ENCODE results near the gene MAD1L1. TPM values are rescaled to one million over a fixed set of nuclear protein-coding genes. Genes with fewer than 3 reads are reported as not detected.

Gene MAD1L1
- total and polyA plus RNA-seq, 2 of the 13 experiments (the other 11 are each of a cell fraction or from before 2014, with no cell fraction given): 17.4 to 64.7 TPM

DNA sequence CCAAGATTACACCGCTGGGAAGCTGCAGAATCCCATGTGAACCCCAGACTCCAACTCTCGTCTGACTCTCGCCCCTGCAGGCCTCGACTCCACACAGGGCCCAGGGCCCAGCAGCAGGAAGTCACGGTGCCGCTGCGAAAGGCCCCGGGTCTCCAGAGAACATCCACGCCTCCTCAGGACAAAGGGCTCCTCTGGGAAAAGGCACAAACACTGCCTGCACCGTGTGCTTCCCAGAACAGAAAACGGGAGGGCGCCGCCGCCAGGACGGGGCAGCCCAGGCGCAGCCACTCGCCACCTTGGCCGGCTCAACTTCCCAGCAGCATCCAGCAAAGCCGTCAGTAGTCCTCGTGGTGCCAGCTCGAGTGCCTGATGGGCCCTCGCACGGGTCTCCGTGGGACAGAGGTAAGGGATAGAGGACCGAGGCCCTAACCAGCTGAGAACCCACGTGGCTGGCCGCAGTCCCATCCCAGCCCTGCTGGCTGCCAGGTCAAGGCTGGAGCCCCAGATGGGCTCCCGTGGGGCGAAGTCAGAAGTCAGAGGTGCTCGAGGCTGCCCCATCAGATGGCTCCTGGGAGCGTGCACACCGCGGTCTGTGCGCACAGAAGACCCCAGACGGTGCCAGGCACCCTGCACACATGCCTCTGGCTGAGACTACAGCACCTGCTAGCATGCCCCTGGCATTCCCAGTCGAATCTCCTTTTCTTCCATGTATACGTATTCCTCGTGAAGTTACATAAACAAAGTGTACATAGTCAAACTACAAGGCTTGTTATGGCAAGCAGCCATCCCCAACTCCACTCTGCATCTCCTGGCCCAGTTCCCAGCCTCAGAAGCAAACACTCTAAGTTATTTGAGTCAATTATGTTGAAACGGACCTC is 60.2 kb downstream of the MAD1L1 start (continued):
- TF ChIP-seq, protein P1, sequence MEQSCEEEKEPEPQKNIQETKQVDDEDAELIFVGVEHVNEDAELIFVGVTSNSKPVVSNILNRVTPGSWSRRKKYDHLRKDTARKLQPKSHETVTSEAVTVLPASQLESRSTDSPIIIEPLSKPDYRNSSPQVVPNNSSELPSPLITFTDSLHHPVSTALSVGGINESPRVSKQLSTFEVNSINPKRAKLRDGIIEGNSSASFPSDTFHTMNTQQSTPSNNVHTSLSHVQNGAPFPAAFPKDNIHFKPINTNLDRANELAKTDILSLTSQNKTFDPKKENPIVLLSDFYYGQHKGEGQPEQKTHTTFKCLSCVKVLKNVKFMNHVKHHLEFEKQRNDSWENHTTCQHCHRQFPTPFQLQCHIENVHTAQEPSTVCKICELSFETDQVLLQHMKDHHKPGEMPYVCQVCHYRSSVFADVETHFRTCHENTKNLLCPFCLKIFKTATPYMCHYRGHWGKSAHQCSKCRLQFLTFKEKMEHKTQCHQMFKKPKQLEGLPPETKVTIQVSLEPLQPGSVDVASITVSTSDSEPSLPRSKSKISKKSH (CRISPR knock-in tag; IDR thresholded peaks at IDR 0.05; ENCODE audit: borderline replicate concordance): no peak
- no peak for TF ChIP-seq NR2F1 (CRISPR knock-in tag; IDR thresholded peaks at IDR 0.05)
- TF ChIP-seq BCL6 (CRISPR knock-in tag; IDR thresholded peaks at IDR 0.05): peak; percentile 89
- TF ChIP-seq SRF (IDR thresholded peaks at IDR 0.05; ENCODE audit: low read depth, low read length): no peak
- 0 out of 2 replicates have a peak, but pooled peaks have one; percentile 40 for TF ChIP-seq MIER3 (CRISPR knock-in tag; IDR thresholded peaks at IDR 0.05; ENCODE audit: borderline replicate concordance)
- TF ChIP-seq GATAD2A (CRISPR knock-in tag; IDR thresholded peaks at IDR 0.05): peak; percentile 80
- no peak for TF ChIP-seq ZFP36L2 (CRISPR knock-in tag; IDR thresholded peaks at IDR 0.05)
- TF ChIP-seq, protein P2, sequence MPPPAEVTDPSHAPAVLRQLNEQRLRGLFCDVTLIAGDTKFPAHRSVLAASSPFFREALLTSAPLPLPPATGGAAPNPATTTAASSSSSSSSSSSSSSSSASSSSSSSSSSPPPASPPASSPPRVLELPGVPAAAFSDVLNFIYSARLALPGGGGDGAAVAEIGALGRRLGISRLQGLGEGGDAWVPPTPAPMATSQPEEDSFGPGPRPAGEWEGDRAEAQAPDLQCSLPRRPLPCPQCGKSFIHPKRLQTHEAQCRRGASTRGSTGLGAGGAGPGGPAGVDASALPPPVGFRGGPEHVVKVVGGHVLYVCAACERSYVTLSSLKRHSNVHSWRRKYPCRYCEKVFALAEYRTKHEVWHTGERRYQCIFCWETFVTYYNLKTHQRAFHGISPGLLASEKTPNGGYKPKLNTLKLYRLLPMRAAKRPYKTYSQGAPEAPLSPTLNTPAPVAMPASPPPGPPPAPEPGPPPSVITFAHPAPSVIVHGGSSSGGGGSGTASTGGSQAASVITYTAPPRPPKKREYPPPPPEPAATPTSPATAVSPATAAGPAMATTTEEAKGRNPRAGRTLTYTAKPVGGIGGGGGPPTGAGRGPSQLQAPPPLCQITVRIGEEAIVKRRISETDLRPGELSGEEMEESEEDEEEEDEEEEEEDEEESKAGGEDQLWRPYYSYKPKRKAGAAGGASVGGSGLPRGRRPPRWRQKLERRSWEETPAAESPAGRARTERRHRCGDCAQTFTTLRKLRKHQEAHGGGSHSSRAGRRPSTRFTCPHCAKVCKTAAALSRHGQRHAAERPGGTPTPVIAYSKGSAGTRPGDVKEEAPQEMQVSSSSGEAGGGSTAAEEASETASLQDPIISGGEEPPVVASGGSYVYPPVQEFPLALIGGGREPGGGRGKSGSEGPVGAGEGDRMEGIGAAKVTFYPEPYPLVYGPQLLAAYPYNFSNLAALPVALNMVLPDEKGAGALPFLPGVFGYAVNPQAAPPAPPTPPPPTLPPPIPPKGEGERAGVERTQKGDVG (CRISPR knock-in tag; IDR thresholded peaks at IDR 0.05; ENCODE audit: borderline replicate concordance): peak; percentile 86; the same call in 1 of the 2 replicates
- peak; percentile 58 for TF ChIP-seq ZNF883 (CRISPR knock-in tag; IDR thresholded peaks at IDR 0.05; ENCODE audit: not compliant biosample characterization)
- TF ChIP-seq, protein P3, sequence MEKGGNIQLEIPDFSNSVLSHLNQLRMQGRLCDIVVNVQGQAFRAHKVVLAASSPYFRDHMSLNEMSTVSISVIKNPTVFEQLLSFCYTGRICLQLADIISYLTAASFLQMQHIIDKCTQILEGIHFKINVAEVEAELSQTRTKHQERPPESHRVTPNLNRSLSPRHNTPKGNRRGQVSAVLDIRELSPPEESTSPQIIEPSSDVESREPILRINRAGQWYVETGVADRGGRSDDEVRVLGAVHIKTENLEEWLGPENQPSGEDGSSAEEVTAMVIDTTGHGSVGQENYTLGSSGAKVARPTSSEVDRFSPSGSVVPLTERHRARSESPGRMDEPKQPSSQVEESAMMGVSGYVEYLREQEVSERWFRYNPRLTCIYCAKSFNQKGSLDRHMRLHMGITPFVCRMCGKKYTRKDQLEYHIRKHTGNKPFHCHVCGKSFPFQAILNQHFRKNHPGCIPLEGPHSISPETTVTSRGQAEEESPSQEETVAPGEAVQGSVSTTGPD (CRISPR knock-in tag; IDR thresholded peaks at IDR 0.05): no peak
- 0 out of 2 replicates have a peak, but pooled peaks have one; percentile 15 for TF ChIP-seq NCOA2 (CRISPR knock-in tag; IDR thresholded peaks at IDR 0.05)
- TF ChIP-seq SAP130 (CRISPR knock-in tag; IDR thresholded peaks at IDR 0.05; ENCODE audit: low read depth): 0 out of 2 replicates have a peak, but pooled peaks have one; percentile 36
- TF ChIP-seq HNRNPUL1 (IDR thresholded peaks at IDR 0.05; ENCODE audit: low read depth, low read length): no peak
- no peak for TF ChIP-seq NRL (CRISPR knock-in tag; IDR thresholded peaks at IDR 0.05; ENCODE audit: borderline replicate concordance)
- TF ChIP-seq, protein P4, sequence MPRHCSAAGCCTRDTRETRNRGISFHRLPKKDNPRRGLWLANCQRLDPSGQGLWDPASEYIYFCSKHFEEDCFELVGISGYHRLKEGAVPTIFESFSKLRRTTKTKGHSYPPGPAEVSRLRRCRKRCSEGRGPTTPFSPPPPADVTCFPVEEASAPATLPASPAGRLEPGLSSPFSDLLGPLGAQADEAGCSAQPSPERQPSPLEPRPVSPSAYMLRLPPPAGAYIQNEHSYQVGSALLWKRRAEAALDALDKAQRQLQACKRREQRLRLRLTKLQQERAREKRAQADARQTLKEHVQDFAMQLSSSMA (CRISPR knock-in tag; IDR thresholded peaks at IDR 0.05): 0 out of 2 replicates have a peak, but pooled peaks have one; percentile 19
- TF ChIP-seq ZNF777 (CRISPR knock-in tag; IDR thresholded peaks at IDR 0.05): no peak
- TF ChIP-seq FOXP1 (IDR thresholded peaks at IDR 0.05): no peak
- TF ChIP-seq FOXP1 (CRISPR knock-in tag; IDR thresholded peaks at IDR 0.05): peak; percentile 15; the same call in 1 of the 2 replicates
- TF ChIP-seq RARA (CRISPR knock-in tag; IDR thresholded peaks at IDR 0.05): peak; percentile 67
- peak; percentile 57 for TF ChIP-seq SALL1 (CRISPR knock-in tag; IDR thresholded peaks at IDR 0.05)

Data from HepG2 (cell line).